NCI-H2196 treated with DMSO at 0.1 percent for 48 hours (cell line): Measurements from ENCODE around the gene MAP3K21.

Source experiments
- DNase-seq: peaks from one replicate; lab custom pipeline; 2025; ENCODE audit not compliant: unreplicated experiment; lab: John Stamatoyannopoulos, UW

Gene MAP3K21

GRCh38 chr1:233432916-233433315 is 105.4 kb downstream of the MAP3K21 start:
- DNase-seq = no peak

- DNase-seq = no peak
These were observed 106.1 kb downstream of the MAP3K21 start for GRCh38 chr1:233433436-233434210.
